Stimulated activated CD8-positive, alpha-beta memory T cell treated with anti-CD3 and anti-CD28 coated beads, Interleukin-4, amount 100 ng/mL, for 48 hours (primary cell): ENCODE measurements around the gene PIGN.
"Not testable (repeated sequence)": the region's sequence is repeated elsewhere in the genome, so short reads cannot be mapped to it uniquely, and the experiment has no call there.

ENCODE experiments used
- DNase-seq: peaks from one replicate; pipeline ENCODE4 v3.0.0-alpha.2; 2020

The PIGN gene

DNA sequence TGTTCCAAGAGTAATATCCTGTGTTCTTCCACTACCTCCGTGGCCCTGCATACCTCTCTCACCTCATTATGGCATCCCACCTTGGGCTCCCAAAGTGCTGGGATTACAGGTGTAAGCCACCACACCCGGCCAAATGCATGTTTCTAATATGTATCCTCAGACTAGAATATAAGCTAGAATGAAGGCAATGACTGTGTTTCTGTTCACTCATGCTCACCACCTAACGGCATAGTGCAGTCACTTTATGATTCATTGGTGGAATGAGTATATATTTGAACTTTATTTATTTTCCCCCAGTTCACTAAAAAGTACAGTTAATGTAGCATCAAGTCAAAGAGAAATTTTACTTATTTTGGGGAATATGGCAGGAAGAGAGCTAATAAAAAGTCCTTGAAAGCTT lies 11.3 kb downstream of the PIGN start:
- DNase-seq = no peak

DNA sequence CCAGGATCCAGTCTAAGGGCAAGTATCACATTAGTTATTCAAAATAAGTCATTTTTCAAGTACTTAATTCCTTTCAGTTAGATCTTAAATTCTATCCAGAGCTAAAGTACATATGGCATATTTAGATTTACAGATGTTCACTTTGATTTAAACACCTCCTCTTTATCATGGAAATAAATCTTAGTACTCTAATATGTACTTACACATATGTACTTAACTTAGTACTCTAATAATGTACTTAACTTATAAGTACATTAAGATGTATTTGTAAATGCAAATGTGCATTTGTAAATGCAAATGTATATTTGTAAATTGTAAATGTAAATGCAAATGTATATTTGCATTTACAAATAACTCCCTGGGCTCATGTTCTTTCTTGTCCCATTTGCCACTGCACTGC lies 14.6 kb downstream of the PIGN start:
- DNase-seq = no peak

DNA sequence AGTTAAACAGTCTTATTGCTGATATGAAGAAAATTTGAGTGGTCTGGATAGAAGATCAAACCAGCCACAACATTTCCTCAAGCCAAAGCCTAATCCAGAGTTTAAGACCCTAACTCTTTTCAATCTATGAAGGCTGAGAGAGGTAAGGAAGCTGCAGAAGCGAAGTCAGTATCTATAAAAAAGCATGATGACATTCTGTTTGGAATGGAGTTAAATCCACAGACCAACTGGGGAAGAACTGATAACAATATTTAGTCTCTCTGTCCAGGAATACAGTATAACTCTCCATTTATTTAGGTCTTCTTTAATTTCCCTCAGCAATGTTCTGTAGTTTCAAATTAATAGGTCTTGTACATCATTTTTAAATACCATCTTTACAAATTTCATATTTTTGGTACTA lies 16.0 kb downstream of the PIGN start:
- DNase-seq = no peak

DNA sequence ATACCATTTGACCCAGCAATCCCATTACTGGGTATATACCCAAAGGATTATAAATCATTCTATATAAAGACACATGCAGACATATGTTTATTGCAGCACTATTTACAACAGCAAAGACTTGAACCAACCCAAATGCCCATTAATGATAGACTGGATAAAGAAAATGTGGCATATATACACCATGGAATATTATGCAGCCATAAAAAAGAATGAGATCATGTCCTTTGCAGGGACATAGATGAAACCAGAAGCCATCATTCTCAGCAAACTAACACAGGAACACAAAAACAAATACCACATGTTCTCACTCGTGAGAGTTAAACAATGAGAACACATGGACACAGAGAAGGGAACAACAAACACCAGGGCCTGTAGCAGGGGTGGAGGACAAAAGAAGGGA lies 20.3 kb downstream of the PIGN start:
- DNase-seq = not testable (repeated sequence)

DNA sequence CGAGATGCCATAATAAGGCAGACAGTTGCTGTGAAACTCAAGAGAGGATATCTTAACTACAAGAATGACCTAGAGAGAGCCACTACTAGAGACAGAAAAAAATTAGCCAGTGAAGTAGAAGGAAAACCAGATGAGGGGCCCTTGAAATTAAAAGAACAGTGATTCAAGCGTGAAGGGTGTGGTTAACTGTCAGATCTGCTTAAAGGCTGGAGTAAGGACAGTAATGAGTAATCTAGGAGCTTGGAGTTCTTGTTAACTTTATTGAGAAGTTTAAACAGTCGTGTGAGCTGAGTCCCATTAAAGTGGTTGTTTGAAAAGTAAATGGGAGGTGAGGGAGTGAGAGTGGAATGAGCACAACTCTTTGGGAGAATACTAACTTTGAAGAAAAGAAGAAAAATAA lies 21.3 kb downstream of the PIGN start:
- DNase-seq = no peak

DNA sequence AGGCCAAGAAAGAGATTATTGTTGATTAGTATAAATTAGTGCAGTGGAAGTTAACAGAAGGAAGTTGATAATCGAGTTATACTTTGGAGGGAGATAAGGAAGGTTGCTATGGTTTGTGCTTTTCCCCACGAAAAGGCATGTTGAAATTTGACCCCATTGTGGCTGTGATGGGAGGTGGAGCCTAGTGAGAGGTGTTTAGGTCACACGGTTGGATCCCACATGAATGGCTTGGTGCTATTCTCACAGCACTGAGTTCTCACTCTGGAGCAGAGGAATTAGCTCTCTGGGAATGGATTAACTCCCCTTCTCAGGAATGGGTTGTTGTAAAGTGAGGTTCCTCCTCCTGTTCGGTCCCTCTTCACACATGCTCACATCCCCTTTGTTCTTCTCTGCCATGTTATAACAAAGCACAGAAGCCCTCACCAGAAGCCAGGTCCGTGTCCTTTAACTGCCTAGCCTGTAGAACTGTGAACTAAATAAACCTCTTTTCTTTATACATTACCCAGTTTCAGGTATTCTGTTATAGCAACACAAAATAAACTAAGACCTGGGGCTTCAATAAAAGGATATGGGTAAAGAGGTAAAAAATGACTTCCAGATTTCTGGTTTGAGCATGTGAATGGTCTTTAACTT lies 21.9 kb downstream of the PIGN start:
- no peak for DNase-seq

DNA sequence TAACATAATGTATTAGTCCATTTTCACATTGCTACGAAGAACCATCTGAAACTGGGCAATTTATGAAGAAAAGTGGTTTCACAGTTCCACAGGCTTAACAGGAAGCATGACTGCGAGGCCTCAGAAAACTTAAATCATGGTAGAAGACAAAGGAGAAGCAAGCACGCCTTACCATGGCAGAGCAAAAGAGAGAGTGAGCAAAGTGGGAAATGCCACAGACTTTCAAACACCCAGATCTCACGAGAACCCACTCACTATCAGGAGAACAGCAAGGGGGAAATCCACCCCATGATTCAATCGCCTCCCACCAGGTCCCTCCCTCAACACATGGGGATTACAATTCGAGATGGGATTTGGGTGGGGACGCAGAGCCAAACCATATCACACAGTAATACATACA lies 22.5 kb downstream of the PIGN start:
- no peak for DNase-seq

DNA sequence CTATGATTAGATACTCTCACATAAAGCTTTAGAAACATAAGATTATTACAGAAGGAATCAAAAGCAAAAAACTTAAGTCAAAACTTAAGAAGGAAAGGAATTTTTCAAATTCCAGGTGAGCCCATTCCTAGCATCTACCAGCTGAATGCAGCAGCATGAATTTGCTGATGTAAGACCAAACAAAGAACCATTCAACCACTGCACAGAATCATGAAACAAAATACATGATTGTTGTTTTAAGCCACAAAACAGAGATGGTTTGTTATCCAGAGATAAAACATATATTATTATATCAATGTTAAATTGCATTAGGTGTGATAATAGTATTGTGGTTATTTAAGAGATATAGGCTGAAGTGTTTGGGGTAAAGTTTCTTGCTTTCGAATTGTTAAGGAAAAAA lies 29.0 kb downstream of the PIGN start:
- no peak for DNase-seq

DNA sequence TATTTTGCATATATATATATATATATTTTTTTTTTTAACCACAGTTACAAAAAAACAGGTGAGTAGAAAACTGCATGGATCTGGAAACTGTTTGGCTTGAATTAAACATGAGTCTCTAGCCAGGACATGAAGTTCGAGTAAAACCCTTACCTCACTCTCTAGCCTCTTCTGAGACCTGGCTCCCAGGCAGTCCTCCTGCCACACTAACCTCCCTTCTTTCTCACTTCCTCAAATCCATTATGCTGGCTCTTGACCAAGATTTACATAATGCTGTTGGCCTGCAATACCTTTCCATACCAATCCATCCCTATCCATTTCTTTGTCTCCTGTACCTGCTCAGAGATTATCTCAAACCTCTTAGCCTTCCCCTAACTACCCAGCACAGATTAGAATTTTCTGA lies 34.0 kb downstream of the PIGN start:
- no peak for DNase-seq

DNA sequence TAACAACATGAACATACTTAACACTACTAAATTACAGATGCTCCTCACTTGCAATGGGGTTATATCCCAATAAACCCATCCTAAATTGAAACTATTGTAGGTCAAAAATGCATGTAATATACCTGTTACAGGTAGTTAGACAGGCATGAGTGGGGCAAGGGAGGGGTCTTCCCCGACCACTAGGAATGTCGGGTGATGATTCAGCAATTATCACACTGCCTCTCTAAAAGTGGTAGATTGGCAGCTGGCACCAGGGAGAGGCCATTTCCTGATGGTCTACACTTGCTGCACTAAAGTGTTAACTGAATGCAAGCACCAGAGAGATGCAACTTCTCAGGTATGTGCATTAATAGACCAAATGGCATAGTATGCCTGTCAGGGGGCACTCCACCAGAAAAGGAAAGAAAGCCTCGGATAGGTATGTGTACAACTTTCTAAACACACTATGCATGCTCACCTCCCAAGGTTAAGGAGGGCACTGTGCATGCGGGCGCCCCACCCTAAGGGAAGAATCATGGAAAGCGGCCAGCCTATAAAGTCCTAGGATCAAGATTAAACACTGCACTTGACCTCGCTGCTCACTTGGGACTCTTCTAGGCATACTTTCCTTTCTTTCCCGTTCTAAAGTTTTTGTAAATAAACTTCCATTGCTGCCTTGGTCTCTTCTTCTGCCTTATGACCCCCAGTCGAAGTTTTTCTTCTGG lies 35.6 kb downstream of the PIGN start:
- no peak for DNase-seq

DNA sequence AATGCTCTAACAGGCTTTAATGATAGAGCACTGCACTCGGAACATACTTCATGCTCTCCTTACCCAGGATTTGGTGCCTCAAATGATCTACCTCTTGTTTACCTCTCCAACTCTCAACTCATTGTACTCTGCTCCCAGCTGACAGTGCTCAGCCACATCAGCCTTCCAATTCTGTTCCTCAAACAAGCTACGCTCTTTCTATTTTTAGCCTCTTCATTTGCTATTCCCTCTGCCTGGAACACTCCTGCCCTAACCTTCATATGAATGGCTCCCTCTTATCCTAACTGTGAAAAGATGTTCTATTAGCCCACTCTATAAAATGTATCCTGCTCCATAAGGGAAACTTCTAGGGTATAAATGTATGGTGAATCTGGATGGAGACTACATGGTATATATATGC lies 42.5 kb downstream of the PIGN start:
- DNase-seq = no peak

DNA sequence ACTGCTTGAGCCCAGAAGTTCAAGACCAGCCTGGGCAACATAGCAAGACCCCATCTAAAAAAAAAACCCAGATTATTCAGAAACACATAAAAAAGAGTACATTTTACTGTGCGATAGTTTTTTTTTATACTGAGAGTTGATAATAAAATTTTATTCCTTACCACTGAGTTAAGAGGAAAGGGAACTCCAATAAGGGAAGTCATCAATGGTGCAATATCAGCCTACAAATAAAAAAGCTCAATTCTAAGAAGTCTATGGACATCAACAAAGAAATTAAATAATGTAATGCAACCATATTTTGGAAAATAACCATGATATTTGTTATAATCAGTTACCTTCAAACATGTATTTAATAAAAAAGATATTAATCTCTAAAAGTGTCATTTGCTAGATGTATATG lies 46.6 kb downstream of the PIGN start:
- no peak for DNase-seq

DNA sequence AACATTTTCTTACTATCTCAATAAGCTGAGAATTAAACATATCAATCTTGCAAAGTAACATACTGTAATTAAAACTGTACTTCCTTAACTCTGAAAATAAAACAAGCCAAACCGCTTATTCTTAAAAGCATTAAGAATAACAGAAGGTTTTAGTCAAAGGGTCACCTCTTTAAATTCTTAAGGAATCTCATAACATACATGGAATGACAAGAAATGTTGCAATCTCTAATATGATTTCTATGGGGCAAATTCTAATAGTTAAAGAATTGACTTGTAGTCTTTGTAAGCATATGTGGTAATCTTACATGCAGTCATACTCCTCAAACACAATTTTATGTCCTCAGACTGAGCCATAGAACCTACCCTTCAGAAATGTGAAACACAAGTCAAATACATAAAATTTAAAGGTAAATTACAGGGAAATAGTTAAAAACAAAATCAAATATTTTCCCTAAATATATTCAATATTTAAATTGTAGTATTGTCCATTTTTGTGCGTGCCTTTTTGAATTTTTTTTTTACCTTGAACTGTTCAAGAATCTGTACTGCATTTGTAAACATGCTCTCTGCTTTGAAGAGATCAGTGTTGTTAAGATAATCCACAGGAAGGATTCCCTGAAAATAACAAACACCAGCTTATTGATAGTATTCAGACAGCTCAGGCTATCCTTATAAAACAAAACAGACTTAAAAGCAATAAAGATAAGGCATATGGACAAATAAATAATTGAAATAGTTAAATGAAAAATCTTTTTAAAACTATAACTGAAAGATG lies 48.2 kb downstream of the PIGN start:
- no peak for DNase-seq

DNA sequence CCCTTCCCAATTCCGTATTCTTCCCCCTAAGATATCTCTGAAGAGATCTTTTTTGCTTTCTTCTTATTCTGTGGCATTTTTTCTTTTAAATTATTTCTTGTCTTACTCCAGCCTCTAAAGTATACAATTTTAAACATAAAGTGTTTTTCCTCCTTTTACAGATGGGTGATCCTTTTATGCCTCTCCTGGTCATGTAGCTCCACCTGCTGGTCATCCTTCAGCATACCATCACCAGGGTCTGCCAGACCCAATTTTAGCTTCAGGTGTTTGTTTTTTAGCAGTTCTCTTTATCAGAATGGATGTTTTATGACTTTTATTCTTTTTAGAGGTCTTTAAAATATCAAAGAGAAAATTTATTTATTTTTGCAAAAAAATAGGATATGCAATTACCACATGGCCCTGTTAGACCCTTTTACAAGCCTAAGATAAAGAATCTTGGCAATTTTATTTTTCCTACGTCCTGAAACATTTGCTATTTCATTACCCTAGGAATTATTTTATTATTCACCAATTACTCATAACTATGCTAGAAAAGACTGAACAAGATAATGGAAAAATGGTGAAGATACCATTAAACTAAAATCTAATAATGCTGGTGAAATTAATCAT lies 55.5 kb downstream of the PIGN start:
- DNase-seq = peak; percentile 67

DNA sequence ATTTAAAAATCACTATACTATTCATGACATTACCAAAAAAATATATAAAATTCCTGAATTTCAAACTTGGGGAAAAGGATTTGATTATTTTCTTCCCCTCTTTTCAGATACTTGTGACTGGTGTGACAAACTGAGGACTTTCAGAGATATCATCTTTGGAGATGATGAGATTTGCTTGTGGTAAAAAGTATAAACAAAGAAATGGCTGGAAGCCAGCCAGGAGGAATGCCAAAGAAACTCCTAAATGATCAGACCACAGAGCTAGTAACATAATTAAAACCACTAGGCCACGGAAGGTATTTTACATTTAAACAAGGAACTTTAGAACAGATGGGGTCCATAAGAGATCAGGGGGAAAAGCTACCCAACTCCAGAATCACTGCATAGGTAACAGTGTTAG lies 58.7 kb downstream of the PIGN start:
- no peak for DNase-seq

DNA sequence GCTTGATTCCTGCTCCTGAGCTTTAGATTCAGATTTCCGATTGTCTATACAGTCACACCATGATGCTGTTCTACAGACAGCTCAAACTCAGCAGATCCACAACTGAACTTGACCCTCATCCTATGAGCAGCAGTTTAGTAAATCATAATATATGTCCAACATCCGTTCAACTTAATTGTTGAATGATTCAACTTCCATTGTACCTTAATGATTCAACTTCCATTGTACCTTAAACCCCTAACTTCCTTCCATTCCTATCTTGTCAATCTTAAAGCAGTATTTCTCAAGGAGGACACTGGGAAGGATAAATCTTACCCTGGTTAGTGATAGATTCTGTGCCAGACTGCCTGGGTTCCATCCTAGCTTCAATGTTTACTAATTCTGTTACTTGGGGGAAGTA lies 60.1 kb downstream of the PIGN start:
- no peak for DNase-seq

DNA sequence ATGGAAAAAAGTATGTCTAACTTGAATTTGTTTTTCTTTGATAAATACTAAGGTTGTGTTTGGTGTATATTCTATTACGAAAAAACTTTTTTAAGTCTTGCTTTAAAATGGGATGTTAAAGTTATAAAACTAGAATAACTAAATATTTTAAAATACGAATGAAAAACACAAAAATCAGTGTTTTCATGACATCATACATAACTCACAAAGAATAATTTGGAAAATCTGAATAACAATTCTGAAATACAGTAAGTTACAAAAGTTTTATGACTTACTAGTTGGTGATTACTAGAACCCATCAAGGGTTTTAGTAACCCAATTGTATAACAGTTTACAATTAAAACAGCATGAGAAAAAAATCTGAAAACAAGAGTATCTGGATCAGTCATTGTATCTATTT lies 61.2 kb downstream of the PIGN start:
- no peak for DNase-seq

DNA sequence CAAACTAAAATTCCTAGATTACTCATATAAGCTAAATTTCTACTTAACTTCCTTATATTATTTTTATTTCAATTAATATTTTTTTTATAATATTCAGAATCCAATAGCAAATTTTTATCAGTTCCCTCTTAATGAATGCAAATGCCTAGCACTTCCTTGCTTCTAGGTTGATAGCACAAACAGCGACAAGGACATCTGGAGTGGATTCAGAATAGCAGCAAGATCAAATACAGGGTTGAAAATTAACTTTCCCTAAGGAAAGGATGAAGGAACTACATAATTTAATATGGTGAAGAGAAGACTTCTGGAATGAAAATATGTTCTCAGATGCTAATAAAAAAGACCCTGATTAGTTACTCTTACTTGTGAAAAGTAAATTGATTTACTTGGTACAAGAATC lies 64.5 kb downstream of the PIGN start:
- DNase-seq = no peak

DNA sequence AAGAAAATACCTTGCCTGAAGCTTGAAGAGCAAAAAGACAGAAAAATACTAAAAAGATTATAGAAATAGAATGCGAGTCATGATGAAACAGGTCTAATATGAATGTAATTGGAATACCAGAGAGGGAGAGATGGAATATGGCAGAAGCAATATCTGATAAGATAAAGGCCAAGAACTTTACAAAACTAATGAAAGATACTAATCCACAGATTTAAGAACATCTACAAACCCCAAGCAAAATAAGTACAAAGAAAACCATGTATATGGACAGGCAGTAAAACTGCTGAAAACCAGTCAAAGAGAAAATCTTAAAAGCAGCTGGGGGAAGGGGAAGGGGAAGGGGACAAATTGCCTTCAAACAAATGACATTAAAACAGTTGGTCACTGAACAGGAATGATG lies 67.0 kb downstream of the PIGN start:
- DNase-seq = no peak

DNA sequence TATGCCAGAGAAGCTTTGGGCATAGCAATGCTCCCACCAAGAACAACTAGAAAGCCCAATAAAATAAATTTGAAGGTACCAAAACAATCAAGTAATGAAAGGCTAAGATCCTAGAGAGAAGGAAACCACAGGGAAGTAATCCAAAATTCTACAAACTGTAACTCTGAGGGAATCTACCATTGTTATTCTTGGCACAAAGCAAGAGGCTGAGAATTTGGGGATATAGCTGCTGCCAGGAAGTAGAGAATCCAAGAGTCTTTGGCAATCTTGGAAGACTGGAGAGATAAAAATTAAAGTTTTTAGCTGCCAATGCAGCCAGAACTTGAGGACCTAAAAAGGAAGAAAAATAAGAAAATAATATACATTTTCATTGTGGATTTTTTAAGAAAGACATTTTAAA lies 68.5 kb downstream of the PIGN start:
- DNase-seq = no peak

DNA sequence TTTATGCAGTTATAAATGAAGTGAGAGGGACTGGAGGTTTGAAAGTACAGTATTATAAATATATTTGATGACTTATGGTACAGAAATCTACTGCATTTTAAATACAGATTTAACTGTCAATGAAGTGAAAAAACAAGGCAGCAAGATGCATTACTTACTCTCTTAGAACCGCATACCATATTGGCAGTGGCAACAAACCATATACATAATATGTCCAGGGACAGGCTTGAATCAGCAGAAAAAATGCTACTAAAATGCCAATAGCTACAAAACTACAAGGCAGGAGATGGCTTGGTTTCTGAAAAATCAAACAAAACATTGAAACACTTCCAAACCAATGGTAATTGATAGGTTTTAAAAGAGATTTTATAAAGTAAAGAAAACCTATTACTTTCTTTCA lies 77.2 kb downstream of the PIGN start:
- no peak for DNase-seq

DNA sequence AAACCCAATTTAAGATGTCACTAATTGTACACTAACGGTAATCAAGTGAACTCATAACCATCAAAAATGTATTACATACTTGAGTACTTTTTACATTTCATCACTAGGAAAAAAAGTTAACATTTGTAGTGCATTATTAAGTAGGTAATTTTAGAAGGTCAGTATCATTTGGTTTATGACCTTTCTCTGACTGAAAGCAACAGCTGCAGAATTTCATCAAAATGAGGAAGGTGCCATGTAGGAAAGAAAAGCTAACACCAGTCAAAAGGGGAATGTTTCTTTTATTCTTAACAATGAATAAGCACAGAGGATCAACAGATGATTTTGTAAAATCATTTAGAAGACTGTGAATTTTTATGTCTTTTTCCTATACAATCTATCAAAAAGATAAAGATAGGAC lies 79.0 kb downstream of the PIGN start:
- no peak for DNase-seq

DNA sequence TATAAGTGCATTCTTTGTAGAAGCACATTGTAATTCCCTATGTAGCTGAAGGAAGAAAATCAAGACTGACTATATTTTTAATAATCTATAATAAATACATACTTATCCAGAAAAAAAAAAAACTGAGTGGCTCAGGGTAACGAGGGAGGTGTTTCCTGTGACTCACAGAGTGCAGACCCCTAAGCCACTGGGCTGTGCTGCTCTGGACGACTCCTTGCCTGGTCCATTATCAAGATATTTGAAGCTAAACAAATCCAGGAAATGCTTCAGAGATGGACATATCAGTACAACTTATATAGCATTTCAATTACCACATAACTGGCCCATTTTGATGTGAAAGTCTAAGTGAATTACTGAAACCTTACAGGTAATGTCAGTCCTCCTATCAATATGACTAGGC lies 80.6 kb downstream of the PIGN start:
- DNase-seq = no peak

DNA sequence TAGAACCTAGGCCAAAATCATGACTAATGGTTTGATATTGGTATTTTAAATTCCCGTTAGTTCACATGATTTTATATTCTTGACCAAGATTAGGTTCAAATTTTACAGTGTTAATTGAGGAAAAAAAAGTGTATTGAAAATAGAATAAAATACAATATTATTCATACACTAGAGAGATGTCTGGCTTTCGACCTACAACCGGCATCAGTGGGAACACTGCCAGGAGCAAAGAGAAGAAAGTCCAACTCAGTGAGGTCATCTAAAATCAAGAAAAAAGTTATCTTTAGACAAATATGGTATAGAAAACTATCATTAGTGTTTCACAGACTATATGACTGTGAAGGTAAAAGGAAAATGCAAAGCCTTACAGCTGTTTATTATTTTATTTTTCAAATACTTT lies 81.5 kb downstream of the PIGN start:
- no peak for DNase-seq
